Measurements from ENCODE around the gene IL1RAPL2.

The IL1RAPL2 gene

DNA sequence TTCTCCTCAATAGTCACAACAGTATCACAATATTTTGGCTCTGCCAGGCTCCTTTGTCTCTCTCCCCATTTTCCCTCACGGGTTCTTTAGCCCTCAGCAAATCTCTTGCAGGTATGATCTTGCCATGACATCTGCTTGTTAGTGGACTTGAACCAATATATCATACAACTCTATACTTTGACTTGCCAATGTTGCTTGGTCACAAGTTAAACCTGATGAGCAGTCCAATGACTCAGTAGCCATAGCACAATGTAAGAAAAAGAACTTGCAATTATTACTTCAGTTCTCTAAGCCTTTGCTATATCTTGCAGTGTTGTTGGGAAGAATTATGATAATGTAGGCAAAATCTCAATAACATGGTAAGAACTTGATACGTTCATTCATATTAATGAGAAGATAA, 1081.8 kb downstream of the IL1RAPL2 start (continued):
- TF ChIP-seq, protein P1, sequence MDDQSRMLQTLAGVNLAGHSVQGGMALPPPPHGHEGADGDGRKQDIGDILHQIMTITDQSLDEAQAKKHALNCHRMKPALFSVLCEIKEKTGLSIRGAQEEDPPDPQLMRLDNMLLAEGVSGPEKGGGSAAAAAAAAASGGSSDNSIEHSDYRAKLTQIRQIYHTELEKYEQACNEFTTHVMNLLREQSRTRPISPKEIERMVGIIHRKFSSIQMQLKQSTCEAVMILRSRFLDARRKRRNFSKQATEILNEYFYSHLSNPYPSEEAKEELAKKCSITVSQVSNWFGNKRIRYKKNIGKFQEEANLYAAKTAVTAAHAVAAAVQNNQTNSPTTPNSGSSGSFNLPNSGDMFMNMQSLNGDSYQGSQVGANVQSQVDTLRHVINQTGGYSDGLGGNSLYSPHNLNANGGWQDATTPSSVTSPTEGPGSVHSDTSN (CRISPR knock-in tag; IDR thresholded peaks at IDR 0.05): no peak
- no peak for TF ChIP-seq ZFP37 (tag by site-specific recombination; IDR thresholded peaks at IDR 0.05)
- no peak for TF ChIP-seq ZFP69B (tag by site-specific recombination; IDR thresholded peaks at IDR 0.05)

DNA sequence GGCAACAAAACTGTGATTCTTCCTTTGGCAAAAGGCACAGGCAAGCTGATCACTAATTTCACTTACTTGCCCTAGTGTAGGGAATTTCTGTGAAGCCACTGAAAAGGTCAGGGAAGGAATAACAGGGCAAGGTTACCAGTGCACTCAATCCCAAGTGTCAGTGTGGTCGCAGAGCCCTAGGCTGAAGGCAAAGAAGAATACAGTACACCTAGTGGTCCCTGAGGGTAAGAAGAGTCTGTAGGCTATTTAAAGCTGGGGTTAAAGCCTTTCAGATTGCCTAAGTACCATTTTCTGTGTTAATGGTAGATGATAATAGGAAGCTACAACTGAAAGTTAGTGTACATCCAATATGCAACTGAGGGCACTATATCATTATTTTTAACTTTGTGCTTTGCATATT, 1082.7 kb downstream of the IL1RAPL2 start:
- POLR2A ChIA-PET: interaction anchor here (0.6 kb wide), 1 partner anchor 19 kb away, joined by 3 read pairs; no protein-coding TSS in a partner anchor
- H3K27ac ChIP-seq (ENCODE audit: extremely low read depth, low read depth, low read length): no peak overlapping the region
- no peaks in the 10 kb centered on the region for H3K9me3 ChIP-seq (ENCODE audit: control insufficient read depth, insufficient read depth, low read depth, low read length)
- no peaks in the 10 kb centered on the region for H3K36me3 ChIP-seq (ENCODE audit: control insufficient read depth in 2 of 2, insufficient read depth in 1 of 2, low read length in 2 of 2)
- CTCF ChIA-PET: no interaction called here
- TF ChIP-seq ZFP69B (tag by site-specific recombination; IDR thresholded peaks at IDR 0.05): no peak
- TF ChIP-seq ZNF311 (tag by site-specific recombination; IDR thresholded peaks at IDR 0.05; ENCODE audit: borderline replicate concordance): no peak
- TF ChIP-seq, protein P2, sequence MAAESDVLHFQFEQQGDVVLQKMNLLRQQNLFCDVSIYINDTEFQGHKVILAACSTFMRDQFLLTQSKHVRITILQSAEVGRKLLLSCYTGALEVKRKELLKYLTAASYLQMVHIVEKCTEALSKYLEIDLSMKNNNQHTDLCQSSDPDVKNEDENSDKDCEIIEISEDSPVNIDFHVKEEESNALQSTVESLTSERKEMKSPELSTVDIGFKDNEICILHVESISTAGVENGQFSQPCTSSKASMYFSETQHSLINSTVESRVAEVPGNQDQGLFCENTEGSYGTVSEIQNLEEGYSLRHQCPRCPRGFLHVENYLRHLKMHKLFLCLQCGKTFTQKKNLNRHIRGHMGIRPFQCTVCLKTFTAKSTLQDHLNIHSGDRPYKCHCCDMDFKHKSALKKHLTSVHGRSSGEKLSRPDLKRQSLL (tag by site-specific recombination; IDR thresholded peaks at IDR 0.05): no peak
- TF ChIP-seq GLIS1 (tag by site-specific recombination; IDR thresholded peaks at IDR 0.05): no peak
- H3K4me1 ChIP-seq (ENCODE audit: control insufficient read depth, insufficient read depth, low read length): no peaks in the 10 kb centered on the region
- no peak overlapping the region for H3K4me3 ChIP-seq (ENCODE audit: low read depth, low read length)

DNA sequence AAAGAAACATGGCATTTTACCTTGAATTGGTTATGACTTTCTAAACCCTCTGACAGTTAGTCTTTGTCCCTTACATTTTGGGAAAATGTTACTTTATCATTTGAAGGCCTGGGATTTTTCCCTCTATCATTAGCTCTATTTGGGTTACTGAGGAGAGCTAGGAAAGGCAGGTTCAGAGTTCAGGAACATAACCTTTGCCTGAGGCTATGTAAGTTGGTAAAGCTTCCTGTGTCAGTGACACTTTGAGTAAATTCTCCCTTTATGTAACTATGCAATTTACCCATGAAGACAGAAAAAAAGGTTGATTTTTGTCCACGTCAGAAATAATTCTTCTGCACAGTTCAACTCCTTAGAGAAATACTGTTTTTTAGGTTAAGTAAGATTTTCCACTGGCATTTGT, 1084.6 kb downstream of the IL1RAPL2 start:
- ChIA-PET POLR2A (no interaction called here), CTCF (no interaction called here)
- Histone ChIP-seq H3K9me3 (ENCODE audit: control insufficient read depth, insufficient read depth, low read depth, low read length) (no peaks in the 10 kb centered on the region), H3K36me3 (ENCODE audit: control insufficient read depth in 2 of 2, insufficient read depth in 1 of 2, low read length in 2 of 2) (no peaks in the 10 kb centered on the region), H3K27ac (ENCODE audit: extremely low read depth, low read depth, low read length) (no peak overlapping the region), H3K4me1 (ENCODE audit: control insufficient read depth, insufficient read depth, low read length) (no peaks in the 10 kb centered on the region), H3K4me3 (ENCODE audit: low read depth, low read length) (no peak overlapping the region)
- TF ChIP-seq HOXC10 (CRISPR knock-in tag; IDR thresholded peaks at IDR 0.05) (no peak), ZNF24 (tag by site-specific recombination; IDR thresholded peaks at IDR 0.05) (no peak), ZNF214 (tag by site-specific recombination; IDR thresholded peaks at IDR 0.05; ENCODE audit: borderline replicate concordance) (no peak), ZNF571 (tag by site-specific recombination; IDR thresholded peaks at IDR 0.05) (no peak), ZXDB (tag by site-specific recombination; IDR thresholded peaks at IDR 0.05) (no peak), IKZF3 (tag by site-specific recombination; IDR thresholded peaks at IDR 0.05) (no peak), BCL11B (tag by site-specific recombination; IDR thresholded peaks at IDR 0.05; ENCODE audit: low read depth) (no peak), ZNF140 (tag by site-specific recombination; IDR thresholded peaks at IDR 0.05) (no peak), ZNF274 (IDR thresholded peaks at IDR 0.05; ENCODE audit: low read length) (no peak), ZNF274 (tag by site-specific recombination; IDR thresholded peaks at IDR 0.05; ENCODE audit: borderline replicate concordance) (no peak)
- TF ChIP-seq, protein P1 (CRISPR knock-in tag; IDR thresholded peaks at IDR 0.05): no peak
- TF ChIP-seq, protein P3, sequence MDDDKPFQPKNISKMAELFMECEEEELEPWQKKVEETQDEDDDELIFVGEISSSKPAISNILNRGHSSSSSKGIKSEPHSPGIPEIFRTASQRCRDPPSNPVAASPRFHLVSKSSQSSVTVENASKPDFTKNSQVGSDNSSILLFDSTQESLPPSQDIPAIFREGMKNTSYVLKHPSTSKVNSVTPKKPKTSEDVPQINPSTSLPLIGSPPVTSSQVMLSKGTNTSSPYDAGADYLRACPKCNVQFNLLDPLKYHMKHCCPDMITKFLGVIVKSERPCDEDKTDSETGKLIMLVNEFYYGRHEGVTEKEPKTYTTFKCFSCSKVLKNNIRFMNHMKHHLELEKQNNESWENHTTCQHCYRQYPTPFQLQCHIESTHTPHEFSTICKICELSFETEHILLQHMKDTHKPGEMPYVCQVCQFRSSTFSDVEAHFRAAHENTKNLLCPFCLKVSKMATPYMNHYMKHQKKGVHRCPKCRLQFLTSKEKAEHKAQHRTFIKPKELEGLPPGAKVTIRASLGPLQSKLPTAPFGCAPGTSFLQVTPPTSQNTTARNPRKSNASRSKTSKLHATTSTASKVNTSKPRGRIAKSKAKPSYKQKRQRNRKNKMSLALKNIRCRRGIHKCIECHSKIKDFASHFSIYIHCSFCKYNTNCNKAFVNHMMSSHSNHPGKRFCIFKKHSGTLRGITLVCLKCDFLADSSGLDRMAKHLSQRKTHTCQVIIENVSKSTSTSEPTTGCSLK (tag by site-specific recombination; IDR thresholded peaks at IDR 0.05): no peak
- TF ChIP-seq, protein P4, sequence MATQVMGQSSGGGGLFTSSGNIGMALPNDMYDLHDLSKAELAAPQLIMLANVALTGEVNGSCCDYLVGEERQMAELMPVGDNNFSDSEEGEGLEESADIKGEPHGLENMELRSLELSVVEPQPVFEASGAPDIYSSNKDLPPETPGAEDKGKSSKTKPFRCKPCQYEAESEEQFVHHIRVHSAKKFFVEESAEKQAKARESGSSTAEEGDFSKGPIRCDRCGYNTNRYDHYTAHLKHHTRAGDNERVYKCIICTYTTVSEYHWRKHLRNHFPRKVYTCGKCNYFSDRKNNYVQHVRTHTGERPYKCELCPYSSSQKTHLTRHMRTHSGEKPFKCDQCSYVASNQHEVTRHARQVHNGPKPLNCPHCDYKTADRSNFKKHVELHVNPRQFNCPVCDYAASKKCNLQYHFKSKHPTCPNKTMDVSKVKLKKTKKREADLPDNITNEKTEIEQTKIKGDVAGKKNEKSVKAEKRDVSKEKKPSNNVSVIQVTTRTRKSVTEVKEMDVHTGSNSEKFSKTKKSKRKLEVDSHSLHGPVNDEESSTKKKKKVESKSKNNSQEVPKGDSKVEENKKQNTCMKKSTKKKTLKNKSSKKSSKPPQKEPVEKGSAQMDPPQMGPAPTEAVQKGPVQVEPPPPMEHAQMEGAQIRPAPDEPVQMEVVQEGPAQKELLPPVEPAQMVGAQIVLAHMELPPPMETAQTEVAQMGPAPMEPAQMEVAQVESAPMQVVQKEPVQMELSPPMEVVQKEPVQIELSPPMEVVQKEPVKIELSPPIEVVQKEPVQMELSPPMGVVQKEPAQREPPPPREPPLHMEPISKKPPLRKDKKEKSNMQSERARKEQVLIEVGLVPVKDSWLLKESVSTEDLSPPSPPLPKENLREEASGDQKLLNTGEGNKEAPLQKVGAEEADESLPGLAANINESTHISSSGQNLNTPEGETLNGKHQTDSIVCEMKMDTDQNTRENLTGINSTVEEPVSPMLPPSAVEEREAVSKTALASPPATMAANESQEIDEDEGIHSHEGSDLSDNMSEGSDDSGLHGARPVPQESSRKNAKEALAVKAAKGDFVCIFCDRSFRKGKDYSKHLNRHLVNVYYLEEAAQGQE (tag by site-specific recombination; IDR thresholded peaks at IDR 0.05): no peak
- TF ChIP-seq, protein P5, sequence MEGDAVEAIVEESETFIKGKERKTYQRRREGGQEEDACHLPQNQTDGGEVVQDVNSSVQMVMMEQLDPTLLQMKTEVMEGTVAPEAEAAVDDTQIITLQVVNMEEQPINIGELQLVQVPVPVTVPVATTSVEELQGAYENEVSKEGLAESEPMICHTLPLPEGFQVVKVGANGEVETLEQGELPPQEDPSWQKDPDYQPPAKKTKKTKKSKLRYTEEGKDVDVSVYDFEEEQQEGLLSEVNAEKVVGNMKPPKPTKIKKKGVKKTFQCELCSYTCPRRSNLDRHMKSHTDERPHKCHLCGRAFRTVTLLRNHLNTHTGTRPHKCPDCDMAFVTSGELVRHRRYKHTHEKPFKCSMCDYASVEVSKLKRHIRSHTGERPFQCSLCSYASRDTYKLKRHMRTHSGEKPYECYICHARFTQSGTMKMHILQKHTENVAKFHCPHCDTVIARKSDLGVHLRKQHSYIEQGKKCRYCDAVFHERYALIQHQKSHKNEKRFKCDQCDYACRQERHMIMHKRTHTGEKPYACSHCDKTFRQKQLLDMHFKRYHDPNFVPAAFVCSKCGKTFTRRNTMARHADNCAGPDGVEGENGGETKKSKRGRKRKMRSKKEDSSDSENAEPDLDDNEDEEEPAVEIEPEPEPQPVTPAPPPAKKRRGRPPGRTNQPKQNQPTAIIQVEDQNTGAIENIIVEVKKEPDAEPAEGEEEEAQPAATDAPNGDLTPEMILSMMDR (tag by site-specific recombination; IDR thresholded peaks at IDR 0.05): no peak

All from HEK293 (cell line).